ENCODE data around the gene ZNF469.

ZNF469 gene

GRCh38 chr16:88344411-88345030 is 38.2 kb upstream of the ZNF469 start:
- no peak overlapping the region for H3K4me3 ChIP-seq
- no peaks in the 10 kb centered on the region for H3K4me1 ChIP-seq
- H3K27me3 ChIP-seq (ENCODE audit: low read depth): no peaks in the 10 kb centered on the region
- no peak for DNase-seq (ENCODE audit: low spot score in 2 of 2)
- H3K36me3 ChIP-seq (replicated peaks): no peaks in the 10 kb centered on the region
- H3K9me3 ChIP-seq: no peaks in the 10 kb centered on the region
- in situ Hi-C loops (cut with MboI; ENCODE audit: low sequenced_read_pairs): no loop called here

- Histone ChIP-seq H3K9me3 (no peaks in the 10 kb centered on the region), H3K4me1 (no peaks in the 10 kb centered on the region), H3K4me3 (no peak overlapping the region), H3K27me3 (ENCODE audit: low read depth) (no peaks in the 10 kb centered on the region), H3K36me3 (replicated peaks) (no peaks in the 10 kb centered on the region)
- in situ Hi-C loops (cut with MboI; ENCODE audit: low sequenced_read_pairs): no loop called here
- DNase-seq (ENCODE audit: low spot score in 2 of 2): no peak
Measured at GRCh38 chr16:88345031-88345720, 37.6 kb upstream of the ZNF469 start.

GRCh38 chr16:88345721-88346560 is 36.8 kb upstream of the ZNF469 start:
- H3K9me3 ChIP-seq: no peaks in the 10 kb centered on the region
- no peaks in the 10 kb centered on the region for H3K4me1 ChIP-seq
- in situ Hi-C loops (cut with MboI; ENCODE audit: low sequenced_read_pairs): no loop called here
- no peak for DNase-seq (ENCODE audit: low spot score in 2 of 2)
- no peaks in the 10 kb centered on the region for H3K36me3 ChIP-seq (replicated peaks)
- no peak overlapping the region for H3K4me3 ChIP-seq
- H3K27me3 ChIP-seq (ENCODE audit: low read depth): no peaks in the 10 kb centered on the region

GRCh38 chr16:88346680-88347505 is 35.9 kb upstream of the ZNF469 start:
- H3K36me3 ChIP-seq (replicated peaks): no peaks in the 10 kb centered on the region
- no peaks in the 10 kb centered on the region for H3K4me1 ChIP-seq
- no peak for DNase-seq (ENCODE audit: low spot score in 2 of 2)
- no peaks in the 10 kb centered on the region for H3K27me3 ChIP-seq (ENCODE audit: low read depth)
- H3K4me3 ChIP-seq: no peak overlapping the region
- in situ Hi-C loops (cut with MboI; ENCODE audit: low sequenced_read_pairs): no loop called here
- no peaks in the 10 kb centered on the region for H3K9me3 ChIP-seq

- no peak for DNase-seq (ENCODE audit: low spot score in 2 of 2)
- Histone ChIP-seq H3K4me1 (no peaks in the 10 kb centered on the region), H3K4me3 (no peak overlapping the region), H3K9me3 (no peaks in the 10 kb centered on the region), H3K27me3 (ENCODE audit: low read depth) (no peaks in the 10 kb centered on the region), H3K36me3 (replicated peaks) (no peaks in the 10 kb centered on the region)
- in situ Hi-C loops (cut with MboI; ENCODE audit: low sequenced_read_pairs): no loop called here
Measured at GRCh38 chr16:88347656-88348376, 34.9 kb upstream of the ZNF469 start.

GRCh38 chr16:88348377-88349152 is 34.2 kb upstream of the ZNF469 start:
- no peaks in the 10 kb centered on the region for H3K9me3 ChIP-seq
- DNase-seq (ENCODE audit: low spot score in 2 of 2): no peak
- no peaks in the 10 kb centered on the region for H3K36me3 ChIP-seq (replicated peaks)
- no peaks in the 10 kb centered on the region for H3K27me3 ChIP-seq (ENCODE audit: low read depth)
- in situ Hi-C loops (cut with MboI; ENCODE audit: low sequenced_read_pairs): no loop called here
- no peaks in the 10 kb centered on the region for H3K4me1 ChIP-seq
- no peak overlapping the region for H3K4me3 ChIP-seq

GRCh38 chr16:88349153-88349902 is 33.4 kb upstream of the ZNF469 start:
- no peak overlapping the region for H3K4me3 ChIP-seq
- in situ Hi-C loops (cut with MboI; ENCODE audit: low sequenced_read_pairs): no loop called here
- H3K27me3 ChIP-seq (ENCODE audit: low read depth): no peaks in the 10 kb centered on the region

GRCh38 chr16:88349903-88350900 is 32.6 kb upstream of the ZNF469 start:
- in situ Hi-C loops (cut with MboI; ENCODE audit: low sequenced_read_pairs): no loop called here

More at GRCh38 chr16:88349153-88349902, 33.4 kb upstream of the ZNF469 start:
- no peak for DNase-seq (ENCODE audit: low spot score in 2 of 2)
- H3K36me3 ChIP-seq (replicated peaks): no peaks in the 10 kb centered on the region
- H3K4me1 ChIP-seq: no peaks in the 10 kb centered on the region
- no peaks in the 10 kb centered on the region for H3K9me3 ChIP-seq

GRCh38 chr16:88350922-88351321 is 31.8 kb upstream of the ZNF469 start:
- no peaks in the 10 kb centered on the region for H3K4me1 ChIP-seq
- no peak for DNase-seq (ENCODE audit: low spot score in 2 of 2)
- no peaks in the 10 kb centered on the region for H3K9me3 ChIP-seq
- no peaks in the 10 kb centered on the region for H3K36me3 ChIP-seq (replicated peaks)
- no peak overlapping the region for H3K4me3 ChIP-seq
- H3K27me3 ChIP-seq (ENCODE audit: low read depth): no peaks in the 10 kb centered on the region
- in situ Hi-C loops (cut with MboI; ENCODE audit: low sequenced_read_pairs): no loop called here

More at GRCh38 chr16:88349903-88350900, 32.6 kb upstream of the ZNF469 start:
- H3K27me3 ChIP-seq (ENCODE audit: low read depth): no peaks in the 10 kb centered on the region
- DNase-seq (ENCODE audit: low spot score in 2 of 2): no peak
- no peaks in the 10 kb centered on the region for H3K36me3 ChIP-seq (replicated peaks)
- no peak overlapping the region for H3K4me3 ChIP-seq
- no peaks in the 10 kb centered on the region for H3K9me3 ChIP-seq
- no peaks in the 10 kb centered on the region for H3K4me1 ChIP-seq

GRCh38 chr16:88351491-88352101 is 31.2 kb upstream of the ZNF469 start:
- Histone ChIP-seq H3K27me3 (ENCODE audit: low read depth) (no peaks in the 10 kb centered on the region), H3K36me3 (replicated peaks) (no peaks in the 10 kb centered on the region), H3K9me3 (no peaks in the 10 kb centered on the region), H3K4me1 (no peaks in the 10 kb centered on the region), H3K4me3 (no peak overlapping the region)
- no peak for DNase-seq (ENCODE audit: low spot score in 2 of 2)
- in situ Hi-C loops (cut with MboI; ENCODE audit: low sequenced_read_pairs): no loop called here

All from HAP-1 (cell line).